ENCODE measurements around the gene TBCD.
"Not testable (repeated sequence)": the region's sequence is repeated elsewhere in the genome, so short reads cannot be mapped to it uniquely, and the experiment has no call there.

DNA sequence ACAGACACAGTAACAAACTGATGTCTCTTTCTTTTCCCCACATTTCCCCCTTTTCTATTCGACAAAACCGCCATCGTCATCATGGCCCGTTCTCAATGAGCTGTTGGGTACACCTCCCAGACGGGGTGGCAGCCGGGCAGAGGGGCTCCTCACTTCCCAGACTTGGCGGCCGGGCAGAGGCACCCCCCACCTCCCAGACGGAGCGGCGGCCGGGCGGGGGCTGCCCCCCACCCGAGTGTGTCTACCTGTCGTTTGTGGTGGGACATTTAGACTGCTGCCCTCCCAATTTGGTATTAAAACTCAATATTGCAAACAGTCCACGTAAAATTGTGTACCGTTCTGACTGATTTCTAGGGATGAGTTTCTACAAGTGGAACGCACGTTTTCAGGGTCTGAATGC, 22.6 kb downstream of the TBCD start:
- TF ChIP-seq PBX3 (CRISPR knock-in tag; IDR thresholded peaks at IDR 0.05); CTCF (tag by site-specific recombination; IDR thresholded peaks at IDR 0.05); ZBTB20 (tag by site-specific recombination; IDR thresholded peaks at IDR 0.05); ZEB2 (tag by site-specific recombination; IDR thresholded peaks at IDR 0.05); ZNF148 (tag by site-specific recombination; IDR thresholded peaks at IDR 0.05; ENCODE audit: borderline replicate concordance); SALL2 (tag by site-specific recombination; IDR thresholded peaks at IDR 0.05; ENCODE audit: borderline replicate concordance); ZNF274 (IDR thresholded peaks at IDR 0.05; ENCODE audit: low read length); ZNF274 (tag by site-specific recombination; IDR thresholded peaks at IDR 0.05; ENCODE audit: borderline replicate concordance); ZNF24 (tag by site-specific recombination; IDR thresholded peaks at IDR 0.05); ZNF785 (tag by site-specific recombination; IDR thresholded peaks at IDR 0.05); ZNF654 (tag by site-specific recombination; IDR thresholded peaks at IDR 0.05; ENCODE audit: low read depth); KLF9 (tag by site-specific recombination; IDR thresholded peaks at IDR 0.05; ENCODE audit: low read depth); ZNF133 (tag by site-specific recombination; IDR thresholded peaks at IDR 0.05): not testable (repeated sequence)
- TF ChIP-seq, protein P1, sequence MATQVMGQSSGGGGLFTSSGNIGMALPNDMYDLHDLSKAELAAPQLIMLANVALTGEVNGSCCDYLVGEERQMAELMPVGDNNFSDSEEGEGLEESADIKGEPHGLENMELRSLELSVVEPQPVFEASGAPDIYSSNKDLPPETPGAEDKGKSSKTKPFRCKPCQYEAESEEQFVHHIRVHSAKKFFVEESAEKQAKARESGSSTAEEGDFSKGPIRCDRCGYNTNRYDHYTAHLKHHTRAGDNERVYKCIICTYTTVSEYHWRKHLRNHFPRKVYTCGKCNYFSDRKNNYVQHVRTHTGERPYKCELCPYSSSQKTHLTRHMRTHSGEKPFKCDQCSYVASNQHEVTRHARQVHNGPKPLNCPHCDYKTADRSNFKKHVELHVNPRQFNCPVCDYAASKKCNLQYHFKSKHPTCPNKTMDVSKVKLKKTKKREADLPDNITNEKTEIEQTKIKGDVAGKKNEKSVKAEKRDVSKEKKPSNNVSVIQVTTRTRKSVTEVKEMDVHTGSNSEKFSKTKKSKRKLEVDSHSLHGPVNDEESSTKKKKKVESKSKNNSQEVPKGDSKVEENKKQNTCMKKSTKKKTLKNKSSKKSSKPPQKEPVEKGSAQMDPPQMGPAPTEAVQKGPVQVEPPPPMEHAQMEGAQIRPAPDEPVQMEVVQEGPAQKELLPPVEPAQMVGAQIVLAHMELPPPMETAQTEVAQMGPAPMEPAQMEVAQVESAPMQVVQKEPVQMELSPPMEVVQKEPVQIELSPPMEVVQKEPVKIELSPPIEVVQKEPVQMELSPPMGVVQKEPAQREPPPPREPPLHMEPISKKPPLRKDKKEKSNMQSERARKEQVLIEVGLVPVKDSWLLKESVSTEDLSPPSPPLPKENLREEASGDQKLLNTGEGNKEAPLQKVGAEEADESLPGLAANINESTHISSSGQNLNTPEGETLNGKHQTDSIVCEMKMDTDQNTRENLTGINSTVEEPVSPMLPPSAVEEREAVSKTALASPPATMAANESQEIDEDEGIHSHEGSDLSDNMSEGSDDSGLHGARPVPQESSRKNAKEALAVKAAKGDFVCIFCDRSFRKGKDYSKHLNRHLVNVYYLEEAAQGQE (tag by site-specific recombination; IDR thresholded peaks at IDR 0.05) = not testable (repeated sequence)
- TF ChIP-seq, protein P2, sequence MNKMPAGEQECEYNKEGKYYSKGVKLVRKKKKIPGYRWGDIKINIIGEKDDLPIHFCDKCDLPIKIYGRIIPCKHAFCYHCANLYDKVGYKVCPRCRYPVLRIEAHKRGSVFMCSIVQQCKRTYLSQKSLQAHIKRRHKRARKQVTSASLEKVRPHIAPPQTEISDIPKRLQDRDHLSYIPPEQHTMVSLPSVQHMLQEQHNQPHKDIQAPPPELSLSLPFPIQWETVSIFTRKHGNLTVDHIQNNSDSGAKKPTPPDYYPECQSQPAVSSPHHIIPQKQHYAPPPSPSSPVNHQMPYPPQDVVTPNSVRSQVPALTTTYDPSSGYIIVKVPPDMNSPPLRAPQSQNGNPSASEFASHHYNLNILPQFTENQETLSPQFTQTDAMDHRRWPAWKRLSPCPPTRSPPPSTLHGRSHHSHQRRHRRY (tag by site-specific recombination; IDR thresholded peaks at IDR 0.05) = not testable (repeated sequence)

Data from HEK293 (cell line).